Endothelial cell of umbilical vein (primary cell): ENCODE measurements around the gene BCAS3. TPM values are rescaled to one million over a fixed set of nuclear protein-coding genes. Genes with fewer than 3 reads are reported as not detected.

Experiments used
- BruUV-seq: library from RNA; stranded (reverse); fragments of 400-500 nt; replicated peaks from 2 replicates; lab custom pipeline; 2021; lab: Mats Ljungman, UMichigan
- CTCF ChIA-PET: fragments of 300-600, 350-600 bp; sonication (Branson Sonifier 250); formaldehyde crosslinking; loops from one replicate; lab custom pipeline; 2021; ENCODE audit warnings: antibody characterized with exemption, inconsistent platforms; lab: Charles Lee
- POLR2A ChIA-PET: fragments of 300-600, 350-600 bp; sonication (Branson Sonifier 250); formaldehyde crosslinking; loops from one replicate; lab custom pipeline; 2021; ENCODE audit warnings: antibody characterized with exemption, inconsistent platforms; lab: Charles Lee
- DNase-seq: peaks from one replicate; pipeline ENCODE4 v3.0.0-alpha.2; 2011; ENCODE audit warnings: low read depth, low spot score
- FAIRE-seq: peaks from 2 replicates; lab custom pipeline; 2011; peaks lifted over from hg19 to GRCh38; lab: Jason Lieb, UNC
- H2AFZ ChIP-seq: 2 replicates; pipeline ENCODE4 v1.6.0; 2012; ENCODE audit warnings: low read depth, low read length, control low read depth, inconsistent platforms
- H3K27ac ChIP-seq: 2 replicates; pipeline ENCODE4 v1.5.1; 2011; ENCODE audit warnings: low read depth, mild to moderate bottlenecking, control low read depth, low read length, moderate library complexity; ENCODE audit not compliant: insufficient read depth
- H3K27me3 ChIP-seq, 2 experiments: 2 replicates each; pipeline versions ENCODE4 v1.6.0 to v1.6.1; 2011; ENCODE audit warnings: low read length in 2 of 2, mixed read lengths in 1 of 2; ENCODE audit not compliant: control insufficient read depth in 2 of 2, insufficient read depth in 2 of 2
- H3K36me3 ChIP-seq, 2 experiments: 2 replicates in 1 of 2; 3 replicates in 1 of 2; pipeline ENCODE4 v1.5.1; 2011; ENCODE audit warnings: low read length in 2 of 2, mild to moderate bottlenecking in 1 of 2, moderate library complexity in 1 of 2; ENCODE audit not compliant: control insufficient read depth in 2 of 2, insufficient read depth in 2 of 2; ENCODE audit errors: extremely low read depth in 1 of 2
- H3K4me1 ChIP-seq: 3 replicates; pipeline ENCODE4 v1.5.1; 2011; ENCODE audit warnings: mild to moderate bottlenecking, low read length; ENCODE audit not compliant: control insufficient read depth, insufficient read depth; ENCODE audit errors: extremely low read depth
- H3K4me2 ChIP-seq: 2 replicates; pipeline ENCODE4 v1.6.1; 2011; ENCODE audit warnings: low read length, control low read depth, mixed read lengths; ENCODE audit not compliant: insufficient read depth
- H3K4me3 ChIP-seq, 3 experiments: fragments of 200-600 bp in 1 of 3; sonication (generic), shearing (Covaris generic) in 1 of 3; replicated peaks in 1 of 3; 2 replicates each; pipeline ENCODE4 v1.5.1; 2011 to 2016; ENCODE audit warnings: control low read depth in 3 of 3, low read length in 3 of 3, mild to moderate bottlenecking in 2 of 3, inconsistent platforms in 1 of 3, low read depth in 1 of 3, moderate library complexity in 1 of 3; ENCODE audit not compliant: insufficient read depth in 1 of 3
- H3K79me2 ChIP-seq: 2 replicates; pipeline ENCODE4 v1.6.0; 2012; ENCODE audit warnings: low read length, inconsistent platforms; ENCODE audit not compliant: control insufficient read depth, insufficient read depth
- H3K9ac ChIP-seq: replicated peaks from 2 replicates; pipeline ENCODE3; 2011; ENCODE audit warnings: low read length, control low read depth; ENCODE audit not compliant: insufficient read depth; ENCODE audit errors: extremely low read depth
- H3K9me1 ChIP-seq: replicated peaks from 3 replicates; pipeline ENCODE4 v1.6.0; 2011; ENCODE audit warnings: mild to moderate bottlenecking, low read length; ENCODE audit not compliant: control insufficient read depth, insufficient read depth; ENCODE audit errors: extremely low read depth
- H3K9me3 ChIP-seq: replicated peaks from 2 replicates; pipeline ENCODE4 v1.5.1; 2012; ENCODE audit warnings: low read length, inconsistent platforms; ENCODE audit not compliant: control insufficient read depth, insufficient read depth
- H4K20me1 ChIP-seq: replicated peaks from 2 replicates; pipeline ENCODE3; 2011; ENCODE audit warnings: mild to moderate bottlenecking, low read length; ENCODE audit not compliant: control insufficient read depth, insufficient read depth; ENCODE audit errors: extremely low read depth
- EZH2 ChIP-seq: IDR thresholded peaks from 2 replicates; pipeline ENCODE4 v1.6.1; 2012; ENCODE audit warnings: borderline replicate concordance, low read depth, mild to moderate bottlenecking, moderate library complexity, low read length, inconsistent platforms; ENCODE audit not compliant: severe bottlenecking
- FOS ChIP-seq: IDR thresholded peaks from 2 replicates; pipeline ENCODE4 v1.6.1; 2011; ENCODE audit warnings: mild to moderate bottlenecking, low read length, moderate library complexity, borderline replicate concordance; ENCODE audit not compliant: insufficient read depth
- GATA2 ChIP-seq: IDR thresholded peaks from 2 replicates; pipeline ENCODE4 v1.7.0; 2011; ENCODE audit warnings: low read depth, mild to moderate bottlenecking, moderate library complexity, mixed read lengths, low read length; ENCODE audit not compliant: insufficient read length, insufficient read depth
- JUN ChIP-seq: IDR thresholded peaks from 2 replicates; pipeline ENCODE4 v1.6.1; 2011; ENCODE audit warnings: borderline replicate concordance, low read depth; ENCODE audit not compliant: insufficient read length, insufficient read depth
- MYC ChIP-seq: IDR thresholded peaks from one replicate; pipeline ENCODE4 v1.6.1; 2011; ENCODE audit warnings: mild to moderate bottlenecking, low read depth, low read length
- POLR2A ChIP-seq: IDR thresholded peaks from 2 replicates; pipeline ENCODE4 v1.6.1; 2012; ENCODE audit warnings: low read depth, mild to moderate bottlenecking, control low read depth, low read length
- POLR2AphosphoS5 ChIP-seq: IDR thresholded peaks from 2 replicates; pipeline ENCODE4 v1.6.1; 2012; ENCODE audit warnings: low read depth, mild to moderate bottlenecking, control low read depth, low read length, moderate library complexity; ENCODE audit not compliant: insufficient read depth
- dilution Hi-C: fragments of 300-500 bp; cut with MboI; formaldehyde crosslinking; loops from one replicate; pipeline ENCODE4 v1.15.0; 2019; ENCODE audit warnings: low sequenced_read_pairs; ENCODE audit not compliant: extremely low pct_ligation_motif_present
- intact Hi-C: fragments of 100-400 bp; cut with micrococcal nuclease; formaldehyde crosslinking; loops from one replicate; pipeline ENCODE4 v1.10.0; 2022
- polyA plus RNA-seq, 4 experiments: library from polyadenylated mRNA; depleted of rRNA in 3 of 4; stranded (reverse) in 3 of 4; unstranded in 1 of 4; fragments of >200 nt; gene quantifications; 2 replicates each; pipeline versions ENCODE4 v1.2.1 to v1.2.3, GENCODE V29; 2011 to 2012; ENCODE audit warnings: missing spikeins in 1 of 4
- total RNA-seq: library from RNA; stranded (reverse); gene quantifications from 2 replicates; pipeline ENCODE4 v1.2.3, GENCODE V29; 2021
- TF ChIP-seq, protein P1 (sequence below), 2 donors: IDR thresholded peaks; 1 replicate in 1 of 2; 2 replicates in 1 of 2; pipeline ENCODE4 v1.5.1; 2011; ENCODE audit warnings: low read length in 2 of 2, mild to moderate bottlenecking in 2 of 2, moderate library complexity in 2 of 2, control low read depth in 1 of 2, inconsistent platforms in 1 of 2, low read depth in 1 of 2; ENCODE audit not compliant: insufficient read depth in 1 of 2; ENCODE audit errors: extremely low read depth in 1 of 2
- TF ChIP-seq, protein P2 (sequence below): IDR thresholded peaks from 2 replicates; pipeline ENCODE4 v1.6.1; 2011; ENCODE audit not compliant: insufficient read depth, insufficient read length

BCAS3 gene
- total and polyA plus RNA-seq, 2 donors (not counting 3 experiments of a cell fraction or from before 2014, with no cell fraction given): 8.2 to 16.0 TPM

DNA sequence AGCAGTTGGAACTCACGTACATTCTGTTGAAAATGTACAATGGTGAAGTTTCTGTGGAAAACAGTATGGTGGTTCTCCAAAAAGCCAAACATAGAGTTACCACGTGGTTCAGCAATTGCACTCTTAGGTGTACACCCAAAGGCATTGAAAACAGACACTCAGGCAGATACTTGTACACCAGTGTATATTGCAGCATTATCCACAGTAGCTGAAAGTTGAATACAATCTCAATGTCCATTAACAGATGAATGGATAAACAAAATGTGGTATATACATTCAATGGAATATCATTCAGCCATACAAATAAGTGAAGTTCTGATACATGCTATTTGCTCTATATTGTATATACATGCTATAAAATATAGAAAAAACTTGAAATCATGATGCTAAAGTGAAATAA is 745.2 kb downstream of the BCAS3 start:
- no peaks in the 10 kb centered on the region for H4K20me1 ChIP-seq
- ChIA-PET POLR2A (no interaction called here), CTCF (interaction anchor here (3.1 kb wide), 1 partner anchor 12 kb away, joined by 16 read pairs; no protein-coding TSS in a partner anchor)
- H3K9me1 ChIP-seq: no peaks in the 10 kb centered on the region
- H3K36me3 ChIP-seq: no peaks in the 10 kb centered on the region
- H3K9me3 ChIP-seq: no peaks in the 10 kb centered on the region
- H2AFZ ChIP-seq: no peak overlapping the region
- FAIRE-seq (no peak), DNase-seq (no peak)
- no TSS peak for BruUV-seq
- no peak overlapping the region for H3K4me2 ChIP-seq
- H3K4me3 ChIP-seq: no peak overlapping the region
- H3K9ac ChIP-seq: no peak overlapping the region
- dilution Hi-C loops (no loop called here), intact Hi-C loops (no loop called here)
- H3K4me1 ChIP-seq: no peaks in the 10 kb centered on the region
- H3K79me2 ChIP-seq: no peaks in the 10 kb centered on the region
- peaks cover 12 to 20% of the 10 kb centered on the region in 2 experiments for H3K27me3 ChIP-seq
- H3K27ac ChIP-seq: no peak overlapping the region
- TF ChIP-seq FOS (no peak), POLR2AphosphoS5 (no peak), MYC (no peak), POLR2A (no peak), JUN (no peak), GATA2 (no peak), EZH2 (no peak)
- TF ChIP-seq, protein P1, sequence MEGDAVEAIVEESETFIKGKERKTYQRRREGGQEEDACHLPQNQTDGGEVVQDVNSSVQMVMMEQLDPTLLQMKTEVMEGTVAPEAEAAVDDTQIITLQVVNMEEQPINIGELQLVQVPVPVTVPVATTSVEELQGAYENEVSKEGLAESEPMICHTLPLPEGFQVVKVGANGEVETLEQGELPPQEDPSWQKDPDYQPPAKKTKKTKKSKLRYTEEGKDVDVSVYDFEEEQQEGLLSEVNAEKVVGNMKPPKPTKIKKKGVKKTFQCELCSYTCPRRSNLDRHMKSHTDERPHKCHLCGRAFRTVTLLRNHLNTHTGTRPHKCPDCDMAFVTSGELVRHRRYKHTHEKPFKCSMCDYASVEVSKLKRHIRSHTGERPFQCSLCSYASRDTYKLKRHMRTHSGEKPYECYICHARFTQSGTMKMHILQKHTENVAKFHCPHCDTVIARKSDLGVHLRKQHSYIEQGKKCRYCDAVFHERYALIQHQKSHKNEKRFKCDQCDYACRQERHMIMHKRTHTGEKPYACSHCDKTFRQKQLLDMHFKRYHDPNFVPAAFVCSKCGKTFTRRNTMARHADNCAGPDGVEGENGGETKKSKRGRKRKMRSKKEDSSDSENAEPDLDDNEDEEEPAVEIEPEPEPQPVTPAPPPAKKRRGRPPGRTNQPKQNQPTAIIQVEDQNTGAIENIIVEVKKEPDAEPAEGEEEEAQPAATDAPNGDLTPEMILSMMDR (IDR thresholded peaks at IDR 0.05; ENCODE audit: extremely low read depth in 1 of 2, insufficient read depth in 1 of 2, low read depth in 1 of 2, low read length in 2 of 2): no peak
- TF ChIP-seq, protein P2, sequence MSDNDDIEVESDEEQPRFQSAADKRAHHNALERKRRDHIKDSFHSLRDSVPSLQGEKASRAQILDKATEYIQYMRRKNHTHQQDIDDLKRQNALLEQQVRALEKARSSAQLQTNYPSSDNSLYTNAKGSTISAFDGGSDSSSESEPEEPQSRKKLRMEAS: no peak
